Mucosa of rectum (tissue), 2 donors: ENCODE data around the gene CCSER1.

ENCODE experiments used
- H3K27ac ChIP-seq, 2 donors: one replicate each; pipeline ENCODE4 v1.7.0; 2013; ENCODE audit warnings: inconsistent platforms in 2 of 2, low read depth in 2 of 2, low read length in 2 of 2
- H3K27me3 ChIP-seq, 2 donors: one replicate each; pipeline ENCODE4 v1.7.0; 2013; ENCODE audit warnings: low read length in 2 of 2; ENCODE audit not compliant: control insufficient read depth in 2 of 2, insufficient read depth in 2 of 2
- H3K36me3 ChIP-seq, 2 donors: one replicate each; pipeline ENCODE4 v1.7.0; 2013; ENCODE audit warnings: low read length in 2 of 2; ENCODE audit not compliant: control insufficient read depth in 2 of 2, insufficient read depth in 2 of 2
- H3K4me1 ChIP-seq, 2 donors: one replicate each; pipeline ENCODE4 v1.7.0; 2013; ENCODE audit warnings: low read length in 2 of 2, mild to moderate bottlenecking in 1 of 2; ENCODE audit not compliant: control insufficient read depth in 2 of 2, insufficient read depth in 2 of 2
- H3K4me3 ChIP-seq, 2 donors: one replicate each; pipeline ENCODE4 v1.7.0; 2013; ENCODE audit warnings: low read length in 2 of 2
- H3K9ac ChIP-seq, 2 donors: one replicate each; pipeline ENCODE4 v1.7.0; 2013; ENCODE audit warnings: low read length in 2 of 2, low read depth in 1 of 2, mild to moderate bottlenecking in 1 of 2
- H3K9me3 ChIP-seq, 2 donors: one replicate each; pipeline ENCODE4 v1.7.0; 2013; ENCODE audit warnings: low read length in 2 of 2; ENCODE audit not compliant: control insufficient read depth in 2 of 2
- donor health status: healthy.
- donor health status: Normal muscosa, but diverticular disease.

CCSER1 gene

GRCh38 chr4:90544532-90545045 lies 417.4 kb downstream of the CCSER1 start:
- Histone ChIP-seq H3K27me3 (no peaks in the 10 kb centered on the region), H3K36me3 (no peaks in the 10 kb centered on the region), H3K4me1 (no peaks in the 10 kb centered on the region), H3K4me3 (no peak overlapping the region), H3K9ac (no peak overlapping the region), H3K9me3 (no peaks in the 10 kb centered on the region), H3K27ac (no peak overlapping the region)

GRCh38 chr4:90545380-90545779 lies 418.2 kb downstream of the CCSER1 start:
- Histone ChIP-seq H3K4me1 (no peaks in the 10 kb centered on the region), H3K9me3 (no peaks in the 10 kb centered on the region), H3K27ac (no peak overlapping the region), H3K9ac (no peak overlapping the region), H3K27me3 (no peaks in the 10 kb centered on the region), H3K36me3 (no peaks in the 10 kb centered on the region), H3K4me3 (no peak overlapping the region)

- no peaks in the 10 kb centered on the region for H3K36me3 ChIP-seq
- no peak overlapping the region for H3K27ac ChIP-seq
- no peak overlapping the region for H3K9ac ChIP-seq
- H3K4me3 ChIP-seq, result no peak overlapping the region
- H3K9me3 ChIP-seq, result no peaks in the 10 kb centered on the region
- no peaks in the 10 kb centered on the region for H3K27me3 ChIP-seq
- no peaks in the 10 kb centered on the region for H3K4me1 ChIP-seq
Measured at GRCh38 chr4:90546114-90546513, 418.9 kb downstream of the CCSER1 start.

- Histone ChIP-seq H3K4me1 (no peaks in the 10 kb centered on the region), H3K9me3 (no peaks in the 10 kb centered on the region), H3K4me3 (no peak overlapping the region), H3K27me3 (no peaks in the 10 kb centered on the region), H3K27ac (no peak overlapping the region), H3K9ac (no peak overlapping the region), H3K36me3 (no peaks in the 10 kb centered on the region)
Measured at GRCh38 chr4:90570615-90571014, 443.4 kb downstream of the CCSER1 start.

- H3K27me3 ChIP-seq, result no peaks in the 10 kb centered on the region
- H3K36me3 ChIP-seq, result no peaks in the 10 kb centered on the region
- no peaks in the 10 kb centered on the region for H3K4me1 ChIP-seq
- H3K9ac ChIP-seq, result no peak overlapping the region
- no peaks in the 10 kb centered on the region for H3K9me3 ChIP-seq
- H3K27ac ChIP-seq, result no peak overlapping the region
- no peak overlapping the region for H3K4me3 ChIP-seq
Measured at GRCh38 chr4:90572996-90573395, 445.8 kb downstream of the CCSER1 start.

GRCh38 chr4:90575371-90575770 lies 448.2 kb downstream of the CCSER1 start:
- H3K4me1 ChIP-seq, result no peaks in the 10 kb centered on the region
- H3K9me3 ChIP-seq, result no peaks in the 10 kb centered on the region
- no peaks in the 10 kb centered on the region for H3K36me3 ChIP-seq
- H3K4me3 ChIP-seq, result no peak overlapping the region
- H3K27me3 ChIP-seq, result no peaks in the 10 kb centered on the region
- no peak overlapping the region for H3K27ac ChIP-seq
- no peak overlapping the region for H3K9ac ChIP-seq

GRCh38 chr4:90580326-90580725 lies 453.1 kb downstream of the CCSER1 start:
- Histone ChIP-seq H3K27me3 (no peaks in the 10 kb centered on the region), H3K9me3 (no peaks in the 10 kb centered on the region), H3K4me3 (no peak overlapping the region), H3K36me3 (no peaks in the 10 kb centered on the region), H3K9ac (no peak overlapping the region), H3K27ac (no peak overlapping the region), H3K4me1 (no peaks in the 10 kb centered on the region)

GRCh38 chr4:90582087-90582486 lies 454.9 kb downstream of the CCSER1 start:
- Histone ChIP-seq H3K9ac (no peak overlapping the region), H3K27me3 (no peaks in the 10 kb centered on the region), H3K4me1 (no peaks in the 10 kb centered on the region), H3K27ac (no peak overlapping the region), H3K4me3 (no peak overlapping the region), H3K36me3 (no peaks in the 10 kb centered on the region), H3K9me3 (no peaks in the 10 kb centered on the region)

- H3K36me3 ChIP-seq, result no peaks in the 10 kb centered on the region
- no peaks in the 10 kb centered on the region for H3K9me3 ChIP-seq
- no peak overlapping the region for H3K9ac ChIP-seq
- no peaks in the 10 kb centered on the region for H3K4me1 ChIP-seq
- H3K27me3 ChIP-seq, result no peaks in the 10 kb centered on the region
- H3K27ac ChIP-seq, result no peak overlapping the region
- H3K4me3 ChIP-seq, result no peak overlapping the region
Measured at GRCh38 chr4:90584051-90584450, 456.9 kb downstream of the CCSER1 start.

GRCh38 chr4:90585961-90586360 lies 458.8 kb downstream of the CCSER1 start:
- H3K4me3 ChIP-seq, result no peak overlapping the region
- H3K27me3 ChIP-seq, result no peaks in the 10 kb centered on the region
- H3K9me3 ChIP-seq, result no peaks in the 10 kb centered on the region
- no peak overlapping the region for H3K27ac ChIP-seq
- no peaks in the 10 kb centered on the region for H3K4me1 ChIP-seq
- H3K9ac ChIP-seq, result no peak overlapping the region
- no peaks in the 10 kb centered on the region for H3K36me3 ChIP-seq

GRCh38 chr4:90586799-90587198 lies 459.6 kb downstream of the CCSER1 start:
- Histone ChIP-seq H3K4me1 (no peaks in the 10 kb centered on the region), H3K36me3 (no peaks in the 10 kb centered on the region), H3K9me3 (no peaks in the 10 kb centered on the region), H3K27me3 (no peaks in the 10 kb centered on the region), H3K27ac (no peak overlapping the region), H3K4me3 (no peak overlapping the region), H3K9ac (no peak overlapping the region)
